ENCODE results near the gene ATOH8. TPM values are rescaled to one million over a fixed set of nuclear protein-coding genes. Genes with fewer than 3 reads are reported as not detected.

The ATOH8 gene
- polyA plus RNA-seq, 1 donor: 25.6 TPM

DNA sequence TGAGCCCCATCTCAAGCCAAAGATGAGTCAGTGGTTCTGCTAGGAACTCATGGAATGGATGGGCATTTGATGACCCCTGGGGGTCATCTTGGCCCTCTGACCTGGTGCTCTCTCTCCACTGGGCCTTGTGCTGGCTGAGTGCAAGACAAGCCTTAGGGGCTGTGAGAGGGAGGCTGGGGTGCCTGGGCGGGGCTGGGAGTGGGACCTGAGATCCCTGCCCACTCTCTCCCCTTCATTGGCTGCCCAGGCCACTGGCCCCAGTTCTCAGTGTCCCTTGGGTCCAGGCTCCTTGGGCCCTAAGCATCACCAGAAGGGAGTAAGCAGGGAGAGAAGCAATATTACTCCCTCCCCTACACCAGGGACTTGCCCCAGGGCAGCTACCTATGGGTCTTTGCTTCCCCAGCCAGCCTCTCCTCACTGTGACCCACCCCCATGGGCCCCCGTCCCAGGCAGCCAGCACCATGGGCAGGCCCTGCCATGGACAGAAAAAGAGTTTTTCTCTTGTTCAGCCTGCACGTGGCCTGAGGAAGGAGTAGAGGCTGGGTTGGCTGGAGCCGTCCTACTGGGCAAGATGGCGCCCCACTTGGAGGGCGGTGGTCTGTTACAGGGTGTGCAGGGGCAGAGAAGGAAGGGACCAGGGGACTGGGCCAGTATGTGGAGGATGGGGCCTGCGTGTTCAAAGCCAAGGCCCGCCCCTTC is 33.6 kb downstream of the ATOH8 start:
- no peak for DNase-seq

DNA sequence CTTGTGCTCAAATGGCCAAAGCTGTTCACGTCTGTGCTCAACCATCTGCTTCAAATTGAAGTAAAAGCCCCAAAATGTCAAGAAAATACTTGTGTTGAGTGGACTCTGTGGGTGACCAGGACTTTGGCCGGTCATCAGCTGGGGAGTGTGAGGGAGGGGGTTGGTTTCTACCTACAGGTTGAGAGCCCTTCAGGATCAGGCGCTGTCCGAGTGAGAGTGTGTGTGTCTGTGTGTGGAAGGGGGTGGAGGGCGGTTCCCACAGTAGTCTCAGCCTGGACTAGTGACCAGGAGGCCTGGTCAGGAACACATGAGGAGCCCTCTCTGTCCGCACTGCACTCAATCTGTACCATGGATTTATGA is 34.2 kb downstream of the ATOH8 start:
- no peak for DNase-seq

DNA sequence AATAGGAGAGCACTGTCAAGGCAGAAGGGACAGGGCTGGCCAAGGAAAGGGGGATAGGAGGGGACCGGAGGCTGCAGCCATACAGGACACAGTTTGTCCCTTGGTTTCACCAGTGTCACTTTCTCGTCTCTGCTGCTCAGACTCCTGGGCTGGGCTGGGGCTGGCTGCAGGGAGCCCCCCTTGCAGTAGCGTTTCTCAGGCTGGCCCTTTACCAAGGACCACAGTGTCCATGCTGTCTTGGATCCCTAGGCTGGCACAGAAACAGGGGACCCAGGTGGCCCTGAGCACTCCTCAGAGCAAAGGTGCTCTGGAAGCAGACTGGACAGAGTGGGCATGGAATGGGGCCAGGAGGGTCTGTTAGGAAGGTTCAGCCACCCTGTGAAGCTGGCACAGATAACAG is 34.8 kb downstream of the ATOH8 start:
- no peak for DNase-seq

DNA sequence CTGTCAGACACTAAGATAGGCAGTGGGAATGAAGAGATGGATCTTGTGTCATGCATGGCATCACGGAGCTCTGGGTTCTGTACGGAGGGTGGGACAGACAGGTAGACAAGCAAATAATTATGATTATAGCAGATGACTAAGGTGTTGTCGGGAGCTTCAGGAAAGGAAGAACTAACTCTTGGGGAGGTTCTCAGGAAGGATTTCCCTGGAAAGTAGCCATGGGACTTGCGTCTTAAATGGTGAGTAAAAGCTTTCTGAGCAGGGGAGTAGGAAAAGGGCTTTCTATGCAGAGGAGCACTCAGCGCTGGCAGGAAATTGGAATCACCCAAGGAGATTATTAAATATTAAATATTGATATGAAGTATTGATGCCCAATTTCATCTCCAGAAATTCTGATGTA is 35.5 kb downstream of the ATOH8 start:
- no peak for DNase-seq

DNA sequence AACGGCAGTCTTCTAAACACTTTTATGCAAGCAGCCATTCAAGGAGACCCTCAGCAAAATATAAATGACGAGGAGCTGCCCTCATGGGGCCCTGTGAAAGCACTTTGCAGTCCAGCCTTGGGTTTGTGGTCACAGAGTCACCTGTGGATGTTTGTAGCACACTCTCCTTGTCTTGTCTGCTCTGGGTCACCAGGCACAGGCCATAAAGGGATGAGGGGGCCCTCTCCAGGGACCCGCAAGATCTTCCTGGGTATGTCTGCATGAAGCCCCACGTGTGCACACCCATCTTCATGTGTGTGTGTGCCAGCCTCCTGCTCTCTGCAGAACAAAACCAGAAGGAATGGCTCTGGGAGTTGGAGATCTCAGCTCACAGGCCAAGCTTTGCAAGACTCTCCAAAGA is 36.2 kb downstream of the ATOH8 start:
- DNase-seq: no peak

DNA sequence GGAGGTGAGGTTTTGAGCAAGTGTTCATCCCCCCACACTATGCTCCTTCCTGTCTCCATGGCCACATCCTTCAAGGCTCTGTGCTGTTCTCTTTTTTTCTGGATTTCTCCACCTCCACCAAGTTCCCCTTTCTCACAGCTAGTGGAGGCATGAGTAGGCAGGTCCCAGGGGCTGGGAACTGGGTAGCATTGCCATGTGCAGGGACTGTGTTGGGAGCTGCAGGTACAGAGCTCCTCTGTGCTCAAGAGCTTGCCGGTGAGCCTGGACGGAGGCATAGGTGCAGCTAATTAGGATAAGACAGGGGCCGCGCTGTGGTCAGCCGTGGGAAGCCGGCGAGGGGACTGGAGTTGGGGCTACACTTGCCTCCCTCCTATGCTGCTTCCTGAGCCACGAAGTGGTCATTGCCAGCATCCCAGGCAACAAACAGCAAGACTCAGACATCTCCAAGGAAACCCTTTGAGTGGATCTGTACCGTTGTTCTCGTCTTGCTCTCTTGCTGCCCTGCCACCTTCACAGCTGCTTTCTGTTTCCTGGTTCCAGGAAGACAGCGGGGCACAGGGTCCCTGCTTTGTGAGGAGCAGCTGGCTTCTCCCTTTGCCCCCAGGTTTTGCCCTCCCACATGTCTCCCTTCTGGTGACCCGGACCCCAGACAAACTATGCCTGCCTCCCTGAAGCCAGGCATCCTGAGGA is 36.9 kb downstream of the ATOH8 start:
- no peak for DNase-seq

DNA sequence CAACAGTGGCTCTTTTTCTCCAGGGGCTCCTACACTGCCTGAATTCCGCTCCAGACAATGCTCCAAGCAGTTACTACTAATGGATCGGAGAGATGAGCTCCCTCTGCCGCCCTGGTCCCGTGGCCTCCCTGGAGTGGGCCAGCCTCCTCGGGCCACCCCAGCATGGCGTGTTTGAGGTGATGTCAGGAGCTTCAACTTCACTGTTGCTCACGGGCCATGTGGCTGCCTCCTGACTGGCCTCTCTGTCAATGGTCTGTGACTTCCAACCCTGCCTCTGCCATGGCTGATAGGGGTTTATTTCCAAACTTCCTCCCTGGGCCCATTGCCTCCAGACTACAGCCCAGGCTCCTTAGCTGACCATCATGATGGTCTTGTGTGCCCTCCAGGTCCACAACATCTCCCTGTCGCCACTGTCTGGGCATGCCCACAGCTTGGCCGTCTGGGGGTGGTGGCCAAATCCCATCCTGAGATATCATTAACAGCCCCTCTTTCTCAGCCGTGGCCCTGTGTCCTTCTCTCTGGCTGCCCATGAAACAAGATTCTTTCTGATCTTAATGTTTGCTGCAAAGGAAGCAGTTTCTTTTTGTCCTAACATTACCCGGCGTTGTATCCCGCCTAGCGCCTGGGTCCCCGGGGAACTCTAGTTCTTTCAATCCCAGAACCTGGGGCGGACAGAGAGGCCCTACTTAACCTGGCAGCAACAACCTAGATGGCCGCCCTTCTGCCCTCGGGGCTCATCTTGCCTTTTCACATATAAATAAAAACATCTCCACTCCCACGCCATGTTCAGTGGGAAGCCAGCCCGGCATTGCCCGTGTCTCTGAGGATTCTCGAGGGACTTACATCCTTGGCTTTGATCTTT is 38.1 kb downstream of the ATOH8 start:
- no peak for DNase-seq

DNA sequence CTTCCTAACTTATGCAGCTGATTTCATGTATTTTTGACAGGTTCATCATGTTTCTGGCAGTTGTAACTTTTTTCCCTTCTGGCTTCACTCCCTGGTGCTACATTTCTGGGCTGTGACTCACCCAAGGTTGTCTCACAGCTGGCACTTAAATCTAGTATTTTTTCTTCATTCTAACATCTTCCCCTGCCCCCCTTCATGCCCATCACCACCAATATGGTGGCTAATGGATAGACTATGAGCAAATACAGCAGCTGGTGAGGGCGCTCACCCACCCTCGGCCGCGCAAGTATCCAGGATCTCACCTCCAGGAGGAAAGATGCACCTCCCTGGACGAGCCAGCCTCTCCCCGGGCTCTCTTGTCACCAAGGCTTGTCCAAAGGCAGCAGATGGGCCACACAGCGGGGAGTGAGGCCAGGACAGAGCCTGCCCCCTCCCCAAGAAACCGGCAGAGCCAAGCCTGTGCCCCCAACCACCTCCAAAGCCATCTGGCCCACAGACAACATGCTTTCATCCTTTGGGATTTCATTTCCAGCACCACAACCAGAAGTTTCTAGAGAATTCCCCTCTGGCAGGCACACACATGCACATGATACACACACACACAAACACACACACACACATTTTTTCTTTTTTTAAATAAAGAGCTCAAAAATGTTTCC is 39.1 kb downstream of the ATOH8 start:
- DNase-seq: peak; percentile 65

DNA sequence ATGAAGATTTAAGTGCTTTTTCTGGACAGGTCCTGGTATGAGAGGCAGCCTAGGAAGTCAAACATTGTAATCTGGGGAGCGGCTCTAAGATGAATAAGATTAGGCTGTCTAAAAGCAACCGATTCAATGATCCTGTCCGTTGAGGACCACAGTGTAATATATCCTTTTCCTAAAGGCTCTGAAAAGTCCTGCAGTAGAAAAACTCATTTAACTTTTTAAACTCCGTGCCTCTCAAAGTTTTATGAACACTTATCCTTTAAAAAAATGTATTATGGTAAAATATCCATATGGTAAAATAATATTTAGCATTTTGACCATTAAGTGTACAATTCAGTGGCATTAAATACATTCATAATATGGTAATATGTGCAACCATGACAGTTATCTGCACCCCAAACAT is 39.8 kb downstream of the ATOH8 start:
- DNase-seq: no peak

DNA sequence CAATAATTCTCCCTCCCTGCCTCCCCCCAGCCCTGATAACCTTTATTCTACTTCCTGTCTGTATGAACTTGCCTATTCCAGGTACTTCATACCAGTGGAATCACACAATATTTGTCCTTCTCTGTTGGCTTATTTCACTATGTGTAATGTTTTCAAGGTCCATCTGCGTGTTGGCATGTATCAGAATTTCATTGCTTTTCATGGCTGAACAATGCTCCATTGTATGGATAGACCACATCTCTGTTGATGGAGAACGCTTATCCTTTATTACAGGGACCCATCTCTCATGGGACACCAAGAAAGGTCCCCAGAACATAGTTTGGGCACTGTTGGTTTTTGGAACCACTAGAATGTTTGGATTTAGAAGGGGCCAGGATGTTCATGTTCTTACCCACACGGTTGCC is 40.2 kb downstream of the ATOH8 start:
- DNase-seq: no peak

DNA sequence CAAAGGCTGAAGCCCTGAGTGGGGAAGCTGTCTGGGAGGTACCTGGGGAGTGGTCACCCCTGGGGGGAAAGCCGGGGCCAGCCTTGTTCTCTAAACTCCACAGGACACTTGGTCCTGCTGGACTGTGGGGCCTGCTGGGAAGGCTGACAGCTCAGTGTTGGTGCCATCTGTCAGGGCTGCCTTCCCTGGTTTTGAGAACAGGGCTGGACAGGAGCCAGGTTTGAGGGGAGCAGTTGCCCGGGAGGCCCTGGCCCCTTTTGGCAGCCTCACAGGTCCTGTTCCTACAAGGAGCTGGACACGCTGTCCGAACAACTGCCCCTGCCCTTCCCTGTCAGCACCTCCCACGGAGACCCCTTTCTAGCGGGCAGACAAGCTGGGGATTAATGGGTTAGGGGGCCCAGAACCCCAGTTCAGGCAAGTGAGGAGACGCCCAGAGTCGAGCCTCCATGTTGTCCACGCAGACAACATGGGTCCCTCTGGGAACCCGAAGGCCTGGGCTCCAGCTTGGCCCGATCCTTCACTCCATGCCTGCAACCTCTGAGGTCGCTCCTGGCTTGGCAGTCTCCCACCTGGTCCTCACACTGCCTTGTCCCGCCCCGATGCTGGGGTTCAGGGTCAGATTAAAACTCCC is 40.8 kb downstream of the ATOH8 start:
- no peak for DNase-seq

DNA sequence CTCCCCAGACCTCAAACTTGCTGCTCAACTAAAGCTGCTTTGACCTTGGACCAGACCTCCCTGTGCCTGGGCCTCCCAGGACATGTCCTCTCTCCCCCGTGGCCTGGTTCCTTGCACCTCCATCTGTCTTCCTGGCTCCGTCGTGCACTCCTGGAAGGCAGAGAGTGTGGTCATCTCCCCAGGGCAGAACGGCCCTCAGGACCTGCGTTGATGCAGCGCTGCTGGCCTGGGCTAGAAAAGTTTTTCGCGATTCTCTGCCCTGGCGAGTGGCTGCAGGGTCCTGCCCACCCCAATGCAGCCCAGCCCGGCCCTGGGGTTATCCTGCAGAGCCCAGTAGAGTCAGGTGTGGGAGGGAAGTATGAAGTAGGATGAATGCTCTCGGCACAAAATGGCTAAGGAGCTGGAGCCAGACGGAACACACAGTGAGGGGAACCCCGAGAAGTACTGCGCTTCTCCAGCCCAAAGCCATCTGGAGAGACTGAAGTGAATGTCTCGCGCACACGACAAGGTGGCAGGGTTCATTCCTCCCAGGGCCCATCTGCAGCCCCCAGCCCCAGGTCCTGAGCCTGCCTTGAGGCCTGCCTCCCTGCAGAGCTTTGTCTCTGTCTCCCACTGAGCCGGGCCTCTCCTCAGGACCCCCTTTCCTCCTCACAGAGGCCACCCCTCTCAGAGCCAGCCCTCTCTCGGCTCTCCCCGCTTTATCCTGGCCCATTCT is 41.7 kb downstream of the ATOH8 start:
- no peak for DNase-seq

DNA sequence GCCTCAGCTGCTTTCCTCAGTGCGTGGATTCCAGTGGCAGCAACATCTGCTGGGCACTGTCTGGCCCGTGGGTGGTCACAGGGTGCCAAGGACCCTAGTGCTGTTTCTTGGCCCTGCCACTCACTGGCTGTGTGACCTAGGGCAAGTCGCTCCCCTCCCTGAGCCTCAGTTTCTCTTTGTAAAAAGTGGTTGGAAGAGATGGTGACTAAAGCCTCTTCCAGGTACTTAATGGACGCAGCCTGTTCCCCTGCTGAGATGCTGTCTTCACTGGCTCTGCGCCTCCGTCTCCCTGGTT is 42.2 kb downstream of the ATOH8 start:
- DNase-seq: no peak

DNA sequence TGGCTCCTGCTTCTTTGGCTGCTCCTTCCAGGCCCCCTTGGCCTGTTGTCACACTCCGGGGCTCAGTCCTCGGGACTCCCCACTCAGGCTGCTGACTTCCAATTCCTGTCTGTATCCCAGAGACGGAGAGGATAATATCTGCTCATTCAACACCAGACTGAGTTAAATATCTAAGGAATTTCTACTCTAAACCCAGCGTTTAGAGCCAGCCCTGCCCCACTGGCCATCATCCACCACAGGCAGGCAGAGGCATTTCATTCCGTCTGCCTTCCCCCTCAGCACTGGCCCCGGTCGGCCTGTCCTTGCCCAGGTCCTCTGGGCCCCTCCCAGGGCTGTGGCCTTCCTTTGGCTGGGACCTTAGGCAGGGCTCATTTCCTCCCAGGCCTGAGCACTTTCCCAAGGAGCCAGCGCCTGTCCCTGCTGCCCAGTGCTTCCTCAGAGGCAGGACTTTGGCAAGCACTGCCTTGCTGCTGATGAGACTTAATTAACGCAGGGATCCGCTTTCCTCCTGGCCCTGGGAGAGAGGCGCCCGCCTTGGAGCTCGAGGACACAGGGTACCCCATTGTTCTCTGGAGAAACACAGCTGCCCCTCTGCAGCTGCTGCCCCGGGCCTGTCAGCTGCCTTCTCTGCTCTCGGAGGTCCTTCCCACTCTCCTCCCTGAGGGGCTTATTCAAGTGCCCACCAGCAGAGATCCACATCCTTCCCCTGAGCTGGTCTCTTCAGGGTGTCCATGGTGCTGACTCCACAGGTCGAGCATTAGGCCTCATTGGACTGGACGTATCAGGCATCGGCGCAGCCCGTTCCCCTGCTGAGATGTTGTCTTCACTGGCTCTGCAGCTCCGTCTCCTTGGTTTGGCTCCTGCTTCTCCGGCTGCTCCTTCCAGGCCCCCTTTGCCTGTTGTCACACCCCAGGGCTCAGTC is 42.8 kb downstream of the ATOH8 start:
- no peak for DNase-seq

DNA sequence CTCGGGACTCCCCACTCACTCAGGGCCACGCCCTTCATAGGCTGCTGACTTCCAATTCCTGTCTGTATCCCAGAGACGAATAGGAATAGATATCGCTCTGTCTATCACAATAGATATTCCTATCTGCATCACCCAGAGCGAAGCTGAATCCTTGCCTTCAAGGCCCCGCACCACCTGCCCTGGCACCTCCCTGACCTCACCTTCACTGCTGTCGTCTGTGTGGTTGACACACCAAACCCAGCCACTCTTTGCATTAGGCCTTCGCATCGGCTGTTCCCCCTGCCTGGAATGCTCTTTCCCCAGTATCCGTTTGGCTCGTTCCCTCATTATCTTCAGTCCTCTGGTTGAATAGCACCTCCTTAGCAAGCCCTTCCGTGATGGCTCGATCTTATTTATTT is 43.5 kb downstream of the ATOH8 start:
- DNase-seq: no peak

DNA sequence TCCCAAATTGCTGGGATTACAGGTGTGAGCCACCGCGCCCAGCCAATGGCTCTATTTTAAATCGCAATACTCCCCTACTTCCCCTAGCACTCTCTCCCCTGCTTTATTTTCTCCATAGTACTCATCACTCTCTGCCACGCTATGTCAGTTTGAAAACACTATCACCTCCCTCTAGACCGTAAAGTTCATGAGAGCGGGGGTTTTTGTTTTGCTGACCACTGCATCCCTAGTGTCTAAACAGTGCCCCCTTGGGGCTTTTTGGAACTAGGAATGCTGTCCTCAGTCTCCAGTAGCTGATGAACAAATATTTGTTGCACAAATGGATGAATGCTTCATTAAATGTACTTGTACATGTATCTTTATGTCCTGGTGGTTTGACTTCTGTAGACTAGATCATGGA is 44.1 kb downstream of the ATOH8 start:
- no peak for DNase-seq

DNA sequence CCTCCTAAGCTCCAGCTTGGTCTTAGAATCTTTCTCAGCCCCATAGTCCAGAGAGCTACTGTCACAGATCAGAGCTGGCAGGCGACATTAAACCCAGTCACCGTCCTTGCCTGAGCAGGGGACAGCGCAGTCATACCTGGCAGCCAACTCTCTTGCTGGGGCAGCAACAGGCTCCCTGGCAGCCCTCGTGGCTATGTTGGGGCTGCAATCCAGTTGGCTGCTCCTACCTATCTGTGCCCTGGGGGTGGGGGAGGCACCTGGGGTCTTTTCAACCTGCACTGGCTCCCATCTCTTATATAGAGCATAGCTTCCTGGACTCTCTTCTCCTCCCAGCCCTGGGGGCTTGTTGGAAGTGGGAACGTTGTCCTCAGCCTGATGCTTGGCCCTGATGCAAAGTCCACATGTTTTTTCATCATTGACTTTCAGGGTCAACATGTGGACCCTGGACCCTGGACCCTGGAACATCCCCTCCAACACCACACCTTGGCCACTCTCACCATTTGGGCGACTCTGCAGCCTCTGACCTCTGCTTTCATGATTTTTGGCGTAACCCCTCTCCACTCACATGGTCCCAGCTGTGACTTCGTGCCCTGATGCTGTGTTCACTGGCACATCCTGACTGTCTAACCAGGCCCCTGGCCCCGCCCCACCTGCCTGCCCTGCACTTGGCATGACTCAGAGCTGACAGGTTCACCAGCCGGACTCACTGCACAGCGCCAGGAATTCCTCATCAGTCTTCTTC is 45.6 kb downstream of the ATOH8 start:
- no peak for DNase-seq

DNA sequence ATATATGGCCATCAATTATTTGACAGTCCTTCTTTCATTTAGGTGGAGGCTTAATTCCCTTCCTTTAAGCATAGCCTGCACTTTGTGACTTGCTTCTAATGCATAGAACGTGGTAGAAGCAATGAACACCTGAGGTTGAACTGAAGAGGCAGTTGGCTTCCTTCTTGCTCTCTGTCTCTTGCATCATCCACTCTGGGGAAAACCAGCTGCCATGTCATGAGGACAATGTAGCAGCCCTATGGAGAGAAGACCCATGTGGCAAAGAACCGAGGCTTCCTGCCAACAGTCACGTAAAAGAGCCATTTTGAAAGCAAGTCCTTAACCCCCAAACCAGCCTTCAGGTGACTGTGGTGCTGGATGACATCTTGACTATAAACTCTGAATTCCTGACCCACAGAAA is 46.8 kb downstream of the ATOH8 start:
- DNase-seq: no peak

DNA sequence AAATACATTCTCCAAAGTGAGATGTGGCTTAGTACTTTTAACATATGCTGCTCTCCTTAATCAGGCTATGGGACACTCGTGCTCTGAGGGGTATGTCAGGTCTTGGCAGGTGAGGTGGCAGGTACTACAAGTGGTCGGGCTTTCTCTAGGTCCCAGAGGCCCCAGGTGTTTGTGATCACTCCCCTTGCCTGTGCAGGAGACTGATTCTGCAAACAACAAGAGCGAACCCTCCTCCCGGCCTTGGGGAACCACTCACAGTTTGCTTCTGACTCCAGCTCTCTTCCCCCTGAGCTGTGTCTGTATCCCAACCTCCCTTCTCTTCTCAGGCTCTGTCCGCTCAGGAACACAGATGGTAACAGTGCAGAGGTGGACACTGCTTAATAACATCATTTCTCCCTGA is 48.1 kb downstream of the ATOH8 start:
- no peak for DNase-seq

DNA sequence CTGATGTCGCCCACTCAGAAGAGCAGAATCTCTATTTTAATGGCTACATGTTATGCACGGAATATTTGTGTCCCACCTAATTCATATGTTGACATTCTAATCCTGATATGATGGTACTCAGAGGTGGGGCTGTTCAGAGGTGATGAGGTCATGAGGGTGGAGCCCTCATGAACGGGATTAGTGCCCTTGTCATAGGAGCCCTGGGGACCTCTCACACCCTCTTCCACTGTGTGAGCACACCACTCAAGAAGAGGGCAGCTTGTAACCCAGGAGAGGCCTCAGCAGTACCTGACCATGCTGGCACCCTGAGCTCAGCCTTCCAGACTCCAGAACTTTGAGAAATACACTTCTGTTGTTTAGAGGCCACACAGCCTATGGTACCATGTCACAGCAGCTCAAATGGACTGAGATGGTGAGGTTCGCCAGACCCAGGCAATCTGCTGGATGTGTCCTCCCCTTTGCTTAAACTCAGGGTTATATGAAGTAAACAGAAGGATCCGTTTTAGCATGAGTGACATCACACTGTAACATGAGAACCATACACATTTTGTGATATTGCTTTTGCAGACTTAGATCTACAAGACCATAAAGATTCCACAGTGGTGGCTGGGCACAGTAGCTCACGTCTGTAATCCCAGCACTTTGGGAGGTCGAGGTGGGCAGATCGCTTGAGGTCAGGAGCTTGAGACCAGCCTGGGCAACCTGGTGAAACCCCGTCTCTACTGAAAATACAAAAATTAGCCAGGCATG is 48.7 kb downstream of the ATOH8 start:
- no peak for DNase-seq
